CD14-positive monocyte (primary cell): ENCODE data around the gene TRAPPC8. TPM values are rescaled to one million over a fixed set of nuclear protein-coding genes. Genes with fewer than 3 reads are reported as not detected.
A peak's percentile ranks its signal among the peaks of the same experiment; 100 is the strongest.
"Not testable (repeated sequence)": the region's sequence is repeated elsewhere in the genome, so short reads cannot be mapped to it uniquely, and the experiment has no call there.

Source experiments
- DNase-seq, 3 donors: peaks; one replicate each; pipeline ENCODE4 v3.0.0-alpha.2; 2011 to 2022
- H2AFZ ChIP-seq: 2 replicates; pipeline ENCODE4 v1.6.0; 2012; ENCODE audit warnings: mild to moderate bottlenecking, low read depth, low read length, inconsistent platforms; ENCODE audit not compliant: insufficient read depth, poor library complexity, severe bottlenecking
- H3K27ac ChIP-seq, 2 donors: 1 replicate in 1 of 2; 2 replicates in 1 of 2; pipeline ENCODE4 v1.5.1; 2012 to 2013; ENCODE audit warnings: low read length in 2 of 2, control low read depth in 1 of 2, inconsistent platforms in 1 of 2, low read depth in 1 of 2, mild to moderate bottlenecking in 1 of 2
- H3K27me3 ChIP-seq, 2 donors: one replicate each; pipeline versions ENCODE4 v1.6.0 to v1.6.1; 2011 to 2013; ENCODE audit warnings: low read length in 2 of 2; ENCODE audit not compliant: control insufficient read depth in 2 of 2, insufficient read depth in 2 of 2
- H3K36me3 ChIP-seq, 2 donors: replicated peaks in 1 of 2; 1 replicate in 1 of 2; 2 replicates in 1 of 2; pipeline versions ENCODE4 v1.5.1 to v1.6.1; 2012 to 2013; ENCODE audit warnings: low read length in 2 of 2, control low read depth in 1 of 2, inconsistent platforms in 1 of 2, mild to moderate bottlenecking in 1 of 2; ENCODE audit not compliant: insufficient read depth in 2 of 2, control insufficient read depth in 1 of 2
- H3K4me1 ChIP-seq, 2 donors: 1 replicate in 1 of 2; 2 replicates in 1 of 2; pipeline versions ENCODE4 v1.5.1 to v1.6.1; 2012 to 2013; ENCODE audit warnings: low read length in 2 of 2, control low read depth in 1 of 2, inconsistent platforms in 1 of 2, mild to moderate bottlenecking in 1 of 2, moderate library complexity in 1 of 2; ENCODE audit not compliant: insufficient read depth in 2 of 2, control insufficient read depth in 1 of 2
- H3K4me2 ChIP-seq: replicated peaks from 2 replicates; pipeline ENCODE3; 2012; ENCODE audit warnings: low read length, moderate library complexity, mild to moderate bottlenecking; ENCODE audit not compliant: poor library complexity, severe bottlenecking; ENCODE audit errors: extremely low read depth
- H3K4me3 ChIP-seq, 3 experiments: fragments of 200-600 bp in 1 of 3; sonication (generic) in 1 of 3; replicated peaks in 1 of 3; 1 replicate in 2 of 3; 2 replicates in 1 of 3; pipeline ENCODE4 v1.5.1; 2011 to 2013; ENCODE audit warnings: low read length in 3 of 3, mild to moderate bottlenecking in 3 of 3, control low read depth in 2 of 3, low read depth in 2 of 3, inconsistent platforms in 1 of 3, moderate library complexity in 1 of 3
- H3K79me2 ChIP-seq: 2 replicates; pipeline ENCODE4 v1.6.0; 2012; ENCODE audit warnings: mild to moderate bottlenecking, control low read depth, inconsistent platforms, low read length, moderate library complexity; ENCODE audit not compliant: insufficient read depth
- H3K9ac ChIP-seq: 2 replicates; pipeline ENCODE4 v1.6.0; 2017; ENCODE audit warnings: low read length, mild to moderate bottlenecking; ENCODE audit not compliant: insufficient read depth, poor library complexity, severe bottlenecking
- H3K9me3 ChIP-seq, 2 donors: replicated peaks in 1 of 2; 1 replicate in 1 of 2; 2 replicates in 1 of 2; pipeline versions ENCODE4 v1.5.1 to v1.6.1; 2012 to 2013; ENCODE audit warnings: low read length in 2 of 2, control low read depth in 1 of 2; ENCODE audit not compliant: control insufficient read depth in 1 of 2, insufficient read depth in 1 of 2
- H4K20me1 ChIP-seq: 2 replicates; pipeline ENCODE4 v1.6.0; 2012; ENCODE audit warnings: mild to moderate bottlenecking, low read length, control low read depth, moderate library complexity; ENCODE audit not compliant: insufficient read depth
- H3K27ac Mint-ChIP-seq, 7 donors: one replicate each; pipeline ENCODE4 v1.8.0; 2020; ENCODE audit warnings: mild to moderate bottlenecking in 7 of 7, mixed read lengths in 7 of 7, moderate library complexity in 6 of 7, inconsistent platforms in 2 of 7
- H3K27me3 Mint-ChIP-seq, 3 donors: one replicate each; pipeline ENCODE4 v1.8.0; 2021 to 2022; ENCODE audit warnings: low read depth in 3 of 3, mild to moderate bottlenecking in 3 of 3, mixed read lengths in 3 of 3, moderate library complexity in 3 of 3, inconsistent platforms in 1 of 3
- H3K36me3 Mint-ChIP-seq, 2 donors: one replicate each; pipeline ENCODE4 v1.8.0; 2020; ENCODE audit warnings: mixed read lengths in 2 of 2, inconsistent platforms in 1 of 2, mild to moderate bottlenecking in 1 of 2
- H3K4me1 Mint-ChIP-seq: one replicate; pipeline ENCODE4 v1.8.0; 2020; ENCODE audit warnings: mild to moderate bottlenecking, mixed read lengths
- H3K4me3 Mint-ChIP-seq, 2 donors: one replicate each; pipeline ENCODE4 v1.8.0; 2020; ENCODE audit warnings: mild to moderate bottlenecking in 2 of 2, mixed read lengths in 2 of 2, moderate library complexity in 1 of 2
- H3K9me3 Mint-ChIP-seq, 7 donors: one replicate each; pipeline ENCODE4 v1.8.0; 2020 to 2022; ENCODE audit warnings: mixed read lengths in 7 of 7, mild to moderate bottlenecking in 6 of 7, moderate library complexity in 6 of 7, inconsistent platforms in 2 of 7
- WGBS: methylation state at CpG from one replicate; pipeline ENCODE4 v1.1.5; 2013; ENCODE audit warnings: missing lambda C conversion rate; ENCODE audit not compliant: insufficient coverage; 5-methylcytosine and 5-hydroxymethylcytosine counted together
- intact Hi-C, 2 donors: fragments of 100-400 bp; cut with micrococcal nuclease; formaldehyde crosslinking; loops; one replicate each; pipeline versions ENCODE4 v1.15.0 to v1.15.1; 2023
- polyA plus RNA-seq, 3 donors: library from polyadenylated mRNA; depleted of rRNA in 1 of 3; unstranded in 2 of 3; stranded (reverse) in 1 of 3; fragments of 300-500 nt in 2 of 3; fragments of >200 nt in 1 of 3; fragmentation: Illumina TruSeq in 2 of 3; gene quantifications; 1 replicate in 2 of 3; 2 replicates in 1 of 3; pipeline ENCODE4 v1.2.3, GENCODE V29; 2012 to 2021
- TF ChIP-seq, protein P1 (sequence below): fragments of 200-600 bp; IDR thresholded peaks from one replicate; pipeline ENCODE4 v1.8.0; 2022; ENCODE audit warnings: antibody characterized with exemption, mild to moderate bottlenecking

Gene TRAPPC8
- polyA plus RNA-seq, 3 donors = 16.2 to 52.7 (median 22.1) TPM

DNA sequence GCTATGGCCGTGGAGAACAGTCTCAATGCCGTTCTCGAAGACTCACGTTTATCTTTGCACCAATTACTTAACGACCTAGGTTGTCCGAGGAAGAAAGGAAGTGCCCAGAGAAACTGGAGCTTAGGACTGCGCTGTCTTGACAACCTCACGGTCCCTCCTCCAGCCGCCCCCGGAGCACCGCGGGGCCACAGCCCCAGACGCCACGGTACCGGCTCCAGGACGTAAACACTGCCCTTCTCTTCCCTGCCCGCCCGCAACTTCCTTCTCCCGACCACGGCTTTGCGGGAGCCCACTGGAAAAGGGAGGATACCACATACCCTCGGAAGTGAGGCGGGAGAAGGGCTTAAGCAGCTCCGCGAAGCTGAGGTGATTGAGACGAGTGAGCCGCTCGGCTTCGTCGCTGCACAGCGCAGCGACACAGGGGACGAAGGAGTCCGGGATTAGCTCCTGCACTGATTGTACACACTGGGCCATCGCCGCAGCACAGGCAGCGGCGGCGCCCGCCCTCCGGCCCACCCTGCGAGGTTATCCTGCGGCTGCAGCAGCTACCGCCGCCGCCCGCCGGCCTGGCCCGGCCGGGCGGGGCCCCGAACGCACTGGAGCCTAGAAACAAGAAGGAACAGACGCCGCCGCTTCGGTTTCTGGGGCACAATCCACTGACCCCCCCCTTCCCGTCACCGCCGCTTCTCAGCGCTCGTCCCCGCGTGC, 483 bp downstream of the TRAPPC8 start:
- intact Hi-C loops = loop anchor here in 1 of 2 donors (5.0 kb wide), 1 partner anchor 150 kb away; the partner anchor contains the start of gene RNF138
- peak overlapping the region; percentile 97 for H3K4me2 ChIP-seq
- no peaks in the 10 kb centered on the region for H3K9me3 ChIP-seq
- H3K4me3 ChIP-seq = peak overlapping the region; percentile 84 to 92 (median 84)
- Mint-ChIP-seq H3K4me1 (peaks cover 32% of the 10 kb centered on the region), H3K27ac (peak overlapping the region; percentile 99 to 100 (median 100)), H3K4me3 (peak overlapping the region; percentile 99 to 100), H3K36me3 (peaks cover 8 to 9% of the 10 kb centered on the region in 2 donors), H3K27me3 (no peaks in the 10 kb centered on the region), H3K9me3 (peaks cover 0 to 2% (median 0%) of the 10 kb centered on the region in 7 donors)
- peak overlapping the region; percentile 90 to 92 for H3K27ac ChIP-seq
- peak overlapping the region; percentile 94 for H2AFZ ChIP-seq
- no peaks in the 10 kb centered on the region for H3K27me3 ChIP-seq
- peaks cover 39% of the 10 kb centered on the region for H4K20me1 ChIP-seq
- under 1% methylated on average over 59 of the region's 64 CpGs for WGBS
- TF ChIP-seq, protein P1, sequence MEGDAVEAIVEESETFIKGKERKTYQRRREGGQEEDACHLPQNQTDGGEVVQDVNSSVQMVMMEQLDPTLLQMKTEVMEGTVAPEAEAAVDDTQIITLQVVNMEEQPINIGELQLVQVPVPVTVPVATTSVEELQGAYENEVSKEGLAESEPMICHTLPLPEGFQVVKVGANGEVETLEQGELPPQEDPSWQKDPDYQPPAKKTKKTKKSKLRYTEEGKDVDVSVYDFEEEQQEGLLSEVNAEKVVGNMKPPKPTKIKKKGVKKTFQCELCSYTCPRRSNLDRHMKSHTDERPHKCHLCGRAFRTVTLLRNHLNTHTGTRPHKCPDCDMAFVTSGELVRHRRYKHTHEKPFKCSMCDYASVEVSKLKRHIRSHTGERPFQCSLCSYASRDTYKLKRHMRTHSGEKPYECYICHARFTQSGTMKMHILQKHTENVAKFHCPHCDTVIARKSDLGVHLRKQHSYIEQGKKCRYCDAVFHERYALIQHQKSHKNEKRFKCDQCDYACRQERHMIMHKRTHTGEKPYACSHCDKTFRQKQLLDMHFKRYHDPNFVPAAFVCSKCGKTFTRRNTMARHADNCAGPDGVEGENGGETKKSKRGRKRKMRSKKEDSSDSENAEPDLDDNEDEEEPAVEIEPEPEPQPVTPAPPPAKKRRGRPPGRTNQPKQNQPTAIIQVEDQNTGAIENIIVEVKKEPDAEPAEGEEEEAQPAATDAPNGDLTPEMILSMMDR = no peak
- peaks cover 23 to 29% of the 10 kb centered on the region in 2 donors for H3K4me1 ChIP-seq
- peak overlapping the region; percentile 86 for H3K9ac ChIP-seq
- DNase-seq = peak; percentile 23 to 42 (median 37)
- peaks cover 0 to 2% of the 10 kb centered on the region in 2 donors for H3K36me3 ChIP-seq
- peaks cover 55% of the 10 kb centered on the region for H3K79me2 ChIP-seq

DNA sequence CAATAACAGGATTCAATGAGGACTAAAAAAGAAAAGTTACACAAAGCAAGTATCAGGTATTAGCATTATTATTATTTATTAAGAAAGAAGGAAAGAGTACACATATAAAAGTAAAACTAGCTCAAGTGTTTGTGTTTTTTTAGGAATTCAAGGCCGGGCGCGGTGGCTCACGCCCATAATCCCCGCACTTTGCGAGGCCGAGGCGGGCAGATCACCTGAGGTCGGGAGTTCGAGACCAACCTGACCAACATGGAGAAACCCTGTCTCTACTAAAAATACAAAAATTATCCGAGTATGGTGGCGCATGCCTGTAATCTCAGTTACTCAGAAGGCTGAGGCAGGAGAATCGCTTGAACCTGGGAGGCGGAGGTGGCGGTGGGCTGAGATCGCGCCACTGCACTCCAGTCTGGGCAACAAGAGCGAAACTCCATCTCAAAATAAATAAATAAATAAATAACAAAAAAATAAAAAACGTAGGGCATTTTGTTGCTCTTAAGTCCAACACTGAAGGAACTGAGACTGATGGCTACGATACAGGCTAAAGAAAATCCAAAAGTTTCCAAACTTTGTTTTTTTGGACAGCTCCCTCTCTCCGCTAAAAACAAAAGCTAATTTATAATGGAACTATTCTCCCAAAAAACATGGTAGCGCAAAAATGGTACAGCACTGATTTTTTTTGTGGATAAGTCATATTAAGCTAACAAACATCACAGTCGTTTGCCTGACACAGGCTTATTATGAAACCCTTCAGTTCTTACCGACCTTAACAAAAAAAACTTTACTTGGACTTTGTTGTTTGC, 1.7 kb downstream of the TRAPPC8 start:
- intact Hi-C loops = loop anchor here in 1 of 2 donors (5.0 kb wide), 1 partner anchor 151 kb away; the partner anchor contains the start of gene RNF138
- Mint-ChIP-seq H3K27me3 (no peaks in the 10 kb centered on the region), H3K9me3 (peaks cover 0 to 2% (median 0%) of the 10 kb centered on the region in 7 donors), H3K36me3 (peaks cover 11 to 20% of the 10 kb centered on the region in 2 donors), H3K4me3 (peak overlapping the region; percentile 99 to 100), H3K27ac (peak overlapping the region in 3 of 7 donors; percentile 15 to 46 (median 40)), H3K4me1 (peaks cover 32% of the 10 kb centered on the region)
- Histone ChIP-seq H3K9me3 (no peaks in the 10 kb centered on the region), H3K9ac (no peak overlapping the region), H3K27me3 (no peaks in the 10 kb centered on the region), H3K4me2 (peak overlapping the region; percentile 97), H3K79me2 (peaks cover 67% of the 10 kb centered on the region), H4K20me1 (peaks cover 49% of the 10 kb centered on the region), H2AFZ (peak overlapping the region; percentile 94), H3K4me3 (peak overlapping the region in 2 of 3 experiments; percentile 84 to 92), H3K36me3 (peaks cover 2 to 5% of the 10 kb centered on the region in 2 donors), H3K4me1 (peaks cover 23 to 29% of the 10 kb centered on the region in 2 donors), H3K27ac (peak overlapping the region in 1 of 2 donors; percentile 92)
- TF ChIP-seq, protein P1 = no peak
- DNase-seq = no peak
- 91% methylated on average over 13 of the region's 24 CpGs for WGBS

DNA sequence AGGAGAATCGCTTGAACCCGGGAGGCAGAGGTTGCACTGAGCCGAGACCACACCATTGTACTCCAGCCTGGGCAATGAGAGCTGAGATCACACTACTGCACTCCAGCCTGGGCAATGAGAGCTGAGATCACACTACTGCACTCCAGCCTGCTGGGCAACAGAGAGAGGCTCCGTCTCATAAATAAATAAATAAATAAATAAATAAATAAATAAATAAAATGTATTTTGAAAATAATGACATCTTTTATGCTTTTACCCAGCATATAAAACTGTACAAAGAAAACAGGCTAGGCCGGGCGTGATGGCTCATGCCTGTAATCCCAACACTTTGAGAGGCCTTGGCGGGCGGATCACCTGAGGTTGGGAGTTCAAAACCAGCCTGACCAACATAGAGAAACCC, 8.2 kb downstream of the TRAPPC8 start:
- H2AFZ ChIP-seq, H3K4me2 ChIP-seq, H3K9ac ChIP-seq, H3K4me1 ChIP-seq, H3K4me3 ChIP-seq, intact Hi-C loops, H3K27me3 Mint-ChIP-seq, H3K9me3 ChIP-seq, H3K27me3 ChIP-seq, H3K27ac ChIP-seq, H3K9me3 Mint-ChIP-seq, H3K4me3 Mint-ChIP-seq, DNase-seq: not testable (repeated sequence)
- Histone ChIP-seq H3K79me2 (peaks cover 91% of the 10 kb centered on the region), H3K36me3 (peaks cover 18 to 39% of the 10 kb centered on the region in 2 donors), H4K20me1 (peaks cover 93% of the 10 kb centered on the region)
- Mint-ChIP-seq H3K27ac (peak overlapping the region in 3 of 7 donors; percentile 53 to 74 (median 72)), H3K4me1 (peaks cover 15% of the 10 kb centered on the region), H3K36me3 (peaks cover 18 to 55% of the 10 kb centered on the region in 2 donors)
- WGBS = 100% methylated on average over 3 of the region's 8 CpGs
